Renal cortex interstitium (tissue), 11 donors: Measurements from ENCODE around the gene AP5S1. TPM values are rescaled to one million over a fixed set of nuclear protein-coding genes. Genes with fewer than 3 reads are reported as not detected.
"Not testable (repeated sequence)": the region's sequence is repeated elsewhere in the genome, so short reads cannot be mapped to it uniquely, and the experiment has no call there.

Experiments used
- DNase-seq, 11 donors: peaks; one replicate each; pipeline ENCODE4 v3.0.0-alpha.2; 2013; ENCODE audit warnings: low read depth in 9 of 11, low spot score in 4 of 11; ENCODE audit errors: extremely low read depth in 1 of 11
- polyA plus RNA-seq, 3 donors: library from polyadenylated mRNA; unstranded; fragments of 120-200 nt; gene quantifications; one replicate each; pipeline ENCODE4 v1.2.1, GENCODE V29; 2013; ENCODE audit not compliant: insufficient read length in 3 of 3

AP5S1 gene
- polyA plus RNA-seq, 3 donors: 8.0 to 11.8 (median 9.3) TPM

- DNase-seq: no peak
These were observed 767 bp downstream of the AP5S1 start for GRCh38 chr20:3820901-3821727.

DNA sequence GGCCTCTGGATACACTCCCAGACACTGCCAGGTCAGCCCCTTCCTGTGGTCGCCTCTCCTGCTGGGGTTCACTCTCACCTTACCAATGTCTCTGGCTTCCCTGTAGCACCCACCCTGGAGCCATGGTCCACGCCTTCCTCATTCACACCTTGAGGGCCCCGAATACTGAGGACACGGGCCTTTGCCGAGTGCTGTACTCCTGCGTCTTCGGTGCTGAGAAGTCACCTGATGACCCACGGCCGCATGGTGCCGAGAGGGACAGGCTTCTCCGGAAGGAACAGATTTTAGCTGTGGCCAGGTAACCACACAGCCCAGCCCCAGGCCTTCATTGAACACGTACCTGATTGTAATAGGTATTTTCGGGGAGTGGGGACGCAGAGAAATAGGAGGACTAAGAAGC lies 1.6 kb downstream of the AP5S1 start:
- DNase-seq: no peak

DNA sequence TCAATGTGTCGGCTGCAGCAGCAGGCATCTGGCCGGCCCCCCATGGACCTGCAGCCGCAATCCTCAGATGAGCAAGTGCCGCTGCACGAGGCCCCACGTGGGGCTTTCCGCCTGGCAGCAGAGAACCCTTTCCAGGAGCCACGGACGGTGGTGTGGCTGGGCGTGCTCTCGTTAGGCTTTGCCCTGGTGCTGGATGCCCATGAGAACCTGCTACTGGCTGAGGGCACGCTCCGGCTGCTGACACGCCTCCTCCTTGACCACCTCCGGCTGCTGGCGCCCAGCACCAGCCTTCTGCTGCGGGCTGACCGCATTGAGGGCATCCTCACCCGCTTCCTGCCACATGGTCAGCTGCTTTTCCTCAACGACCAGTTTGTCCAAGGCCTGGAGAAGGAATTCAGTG lies 3.5 kb downstream of the AP5S1 start:
- no peak for DNase-seq

- DNase-seq: no peak
These were observed 5.2 kb downstream of the AP5S1 start for GRCh38 chr20:3825526-3825925.

GRCh38 chr20:3826420-3826819 lies 6.1 kb downstream of the AP5S1 start:
- no peak for DNase-seq

DNA sequence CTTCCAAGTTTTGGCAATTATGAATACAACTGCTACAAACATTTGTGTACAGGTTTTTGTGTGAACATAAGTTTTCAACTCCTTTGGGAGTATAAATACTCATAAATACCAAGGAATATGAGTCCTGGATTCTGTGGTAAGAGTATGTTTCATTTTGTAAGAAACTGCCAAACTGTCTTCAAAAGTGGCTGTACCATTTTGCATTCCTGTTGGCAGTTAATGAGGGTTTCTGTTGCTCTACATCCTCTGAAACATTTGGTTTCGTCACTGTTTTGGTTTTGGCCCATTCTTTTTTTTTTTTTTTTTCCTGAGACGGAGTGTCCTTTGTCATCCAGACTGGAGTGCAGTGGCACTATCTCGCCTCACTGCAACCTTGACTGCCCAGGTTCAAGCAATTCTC lies 8.5 kb downstream of the AP5S1 start:
- no peak for DNase-seq

DNA sequence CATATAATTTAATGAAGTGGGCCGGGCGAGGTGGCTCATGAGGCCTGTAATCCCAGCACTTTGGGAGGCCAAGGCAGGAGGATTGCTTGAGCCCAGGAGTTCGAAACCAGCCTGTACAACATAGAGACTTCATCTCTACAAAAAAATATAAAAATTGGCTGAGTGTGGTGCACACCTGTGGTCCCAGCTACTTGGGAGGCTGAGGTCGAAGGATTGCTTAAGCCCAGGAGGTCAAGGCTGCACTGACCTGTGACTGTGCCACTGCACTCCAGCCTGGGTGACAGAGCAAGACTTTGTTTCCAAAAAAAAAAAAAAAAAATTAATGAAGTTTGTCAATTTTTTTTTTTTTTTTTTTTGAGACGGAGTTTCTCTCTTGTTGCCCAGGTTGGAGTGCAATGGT lies 9.5 kb downstream of the AP5S1 start:
- DNase-seq: not testable (repeated sequence)

DNA sequence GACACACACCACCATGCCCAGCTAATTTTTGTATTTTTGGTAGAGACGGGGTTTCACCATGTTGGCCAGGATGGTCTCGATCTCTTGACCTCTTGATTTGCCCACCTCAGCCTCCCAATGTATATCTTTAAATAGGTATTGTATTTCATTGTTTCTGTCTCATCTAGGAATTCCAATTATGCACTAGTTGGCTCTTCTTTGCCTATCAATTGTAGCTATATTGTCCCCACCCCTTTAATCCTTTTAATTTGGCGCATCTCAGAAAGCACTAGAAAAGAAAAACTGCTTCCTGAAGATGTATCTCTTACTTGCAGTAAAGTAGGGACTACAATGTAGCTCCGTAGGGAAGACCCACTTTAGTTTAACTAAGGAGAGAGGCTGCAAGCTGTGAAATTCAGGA lies 15.8 kb downstream of the AP5S1 start:
- no peak for DNase-seq

GRCh38 chr20:3839328-3839727 lies 19.0 kb downstream of the AP5S1 start:
- no peak for DNase-seq

- DNase-seq: not testable (repeated sequence)
These were observed 19.9 kb downstream of the AP5S1 start for GRCh38 chr20:3840201-3840600.

GRCh38 chr20:3842348-3842930 lies 22.1 kb downstream of the AP5S1 start:
- DNase-seq: no peak

- DNase-seq: no peak
These were observed 23.1 kb downstream of the AP5S1 start for GRCh38 chr20:3843490-3843889.

- DNase-seq: not testable (repeated sequence)
These were observed 23.8 kb downstream of the AP5S1 start for GRCh38 chr20:3843990-3844619.

DNA sequence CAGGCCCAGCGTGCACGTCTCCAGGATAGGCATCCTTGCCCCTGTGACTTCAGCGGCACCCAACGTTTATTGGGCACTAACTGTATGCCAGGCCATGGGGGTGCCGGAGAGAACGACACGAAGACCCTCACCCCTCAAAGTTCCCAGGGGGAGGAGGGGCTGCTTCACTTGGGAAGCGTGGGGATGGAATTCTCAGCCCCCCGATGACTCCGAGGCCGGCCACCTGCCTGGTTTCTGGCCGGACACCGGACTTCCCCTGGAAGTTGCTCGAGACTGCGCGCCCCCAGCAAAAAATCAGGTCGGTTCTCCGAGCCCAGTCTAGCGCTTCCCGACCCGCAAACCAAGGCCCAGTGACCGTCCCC lies 26.0 kb downstream of the AP5S1 start:
- DNase-seq: peak in 2 of 11 donors; percentile 39 to 56

DNA sequence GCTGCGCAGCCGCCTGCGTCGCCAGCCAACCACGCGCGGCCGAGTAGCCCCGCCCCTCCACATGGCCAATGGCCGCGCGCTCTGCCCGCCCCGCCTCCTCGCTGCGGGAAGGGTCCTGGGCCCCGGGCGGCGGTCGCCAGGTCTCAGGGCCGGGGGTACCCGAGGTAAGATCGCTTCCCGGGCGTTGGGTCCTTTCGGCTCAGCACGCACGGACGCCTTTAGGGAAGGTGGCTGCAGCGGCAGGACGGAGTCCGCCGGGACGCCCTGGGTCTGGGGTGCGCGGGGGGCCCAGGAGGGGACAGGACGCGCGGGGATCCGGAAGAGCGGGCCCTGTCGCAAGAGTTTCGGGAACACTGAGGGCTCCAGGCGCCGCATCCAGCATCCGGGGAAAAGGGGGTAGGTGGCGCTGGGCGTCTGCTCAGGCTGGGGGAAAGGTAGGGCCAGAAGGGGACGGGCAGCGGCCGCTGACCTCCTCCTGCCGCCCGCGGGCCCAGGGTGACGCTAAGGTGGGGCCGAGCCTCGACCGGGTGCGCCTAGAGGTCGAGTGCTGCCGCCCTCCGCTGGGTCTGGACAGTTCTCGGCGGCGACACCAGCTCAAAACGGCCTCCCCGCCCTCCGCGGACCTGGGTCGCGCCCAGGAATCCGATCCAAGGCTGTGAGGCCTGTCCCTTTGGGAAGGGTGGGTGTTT lies 26.5 kb downstream of the AP5S1 start, which contains the start of gene MAVS:
TSS of gene MAVS (plus strand) at position 95 of the 689 bp plus-strand sequence. CDS start 7,791 bp downstream, outside the sequence.
- DNase-seq: peak in 10 of 11 donors; percentile 59 to 86 (median 78)

GRCh38 chr20:3847429-3847940 lies 27.1 kb downstream of the AP5S1 start:
- DNase-seq: no peak

DNA sequence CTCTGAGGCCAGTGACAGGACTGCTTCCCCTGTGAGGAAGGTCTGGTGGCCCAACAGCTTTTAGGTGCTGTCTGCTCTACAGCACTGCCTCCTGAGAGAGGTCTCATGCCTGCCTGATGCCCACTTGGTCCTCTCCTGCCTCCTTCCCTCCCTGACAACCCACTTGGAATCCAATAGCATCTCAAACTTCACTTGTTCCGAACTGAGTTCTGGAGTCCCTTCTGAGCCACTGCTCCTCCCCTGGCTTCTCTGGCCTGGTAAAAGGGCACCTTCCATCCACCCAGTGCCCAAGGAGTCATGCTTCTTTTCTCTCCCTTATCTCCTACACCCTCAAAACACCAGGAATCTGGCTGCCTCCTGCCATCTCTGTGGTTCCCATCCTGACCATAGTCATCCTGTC lies 28.2 kb downstream of the AP5S1 start:
- DNase-seq: no peak

GRCh38 chr20:3854462-3854871 lies 34.1 kb downstream of the AP5S1 start:
- no peak for DNase-seq

DNA sequence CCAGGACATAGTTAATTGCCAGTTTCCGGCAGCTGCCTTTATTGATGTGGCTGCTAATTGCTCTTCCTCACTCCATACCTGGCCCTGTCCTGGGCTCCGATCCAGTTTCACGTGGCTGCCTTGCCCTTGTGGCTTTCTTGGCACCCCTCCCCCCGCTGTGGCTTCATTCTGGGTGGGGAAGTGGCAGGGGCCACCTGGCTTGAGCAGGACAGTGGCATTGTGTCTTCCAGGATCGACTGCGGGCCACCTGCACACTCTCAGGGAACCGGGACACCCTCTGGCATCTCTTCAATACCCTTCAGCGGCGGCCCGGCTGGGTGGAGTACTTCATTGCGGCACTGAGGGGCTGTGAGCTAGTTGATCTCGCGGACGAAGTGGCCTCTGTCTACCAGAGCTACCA lies 37.1 kb downstream of the AP5S1 start:
- no peak for DNase-seq
